Neural progenitor cell (in vitro differentiated cells): ENCODE data around the gene ARHGAP15. TPM values are rescaled to one million over a fixed set of nuclear protein-coding genes. Genes with fewer than 3 reads are reported as not detected.

Experiments used
- DNase-seq: peaks from one replicate; pipeline ENCODE4 v3.0.0-alpha.2; 2016; ENCODE audit warnings: low spot score
- H2AFZ ChIP-seq: fragments of 200-600 bp; sonication (generic); replicated peaks from 2 replicates; pipeline ENCODE4 v1.6.1; 2016; ENCODE audit warnings: antibody characterized with exemption
- H3F3A ChIP-seq: fragments of 200-600 bp; sonication (generic); 2 replicates; pipeline ENCODE4 v1.6.1; 2016; ENCODE audit warnings: antibody characterized with exemption, low read depth
- H3K27ac ChIP-seq: fragments of 200-600 bp; sonication (generic); 2 replicates; pipeline ENCODE4 v1.5.1; 2016; ENCODE audit warnings: mild to moderate bottlenecking
- H3K27me3 ChIP-seq: fragments of 200-600 bp; sonication (generic); 2 replicates; pipeline ENCODE4 v1.6.1; 2016; ENCODE audit warnings: mild to moderate bottlenecking, moderate library complexity
- H3K36me3 ChIP-seq: fragments of 200-600 bp; sonication (generic); 2 replicates; pipeline ENCODE4 v1.5.1; 2016
- H3K4me1 ChIP-seq: fragments of 200-600 bp; sonication (generic); 2 replicates; pipeline ENCODE4 v1.6.1; 2016; ENCODE audit warnings: mixed run types
- H3K4me2 ChIP-seq: fragments of 200-600 bp; sonication (generic); 2 replicates; pipeline ENCODE4 v1.6.1; 2016
- H3K4me3 ChIP-seq: fragments of 200-600 bp; sonication (generic); 2 replicates; pipeline ENCODE4 v1.5.1; 2016
- H3K79me2 ChIP-seq: fragments of 200-600 bp; sonication (generic); 2 replicates; pipeline ENCODE4 v1.6.1; 2016; ENCODE audit warnings: low read depth
- H3K9ac ChIP-seq: fragments of 200-600 bp; sonication (generic); 2 replicates; pipeline ENCODE4 v1.6.1; 2016
- H3K9me3 ChIP-seq: fragments of 200-600 bp; sonication (generic); 2 replicates; pipeline ENCODE4 v1.5.1; 2016; ENCODE audit warnings: low read depth
- H4K20me1 ChIP-seq: fragments of 200-600 bp; sonication (generic); 2 replicates; pipeline ENCODE4 v1.6.1; 2016; ENCODE audit warnings: low read depth
- H3K27ac Mint-ChIP-seq: 3 replicates; pipeline ENCODE4 v1.8.0; 2021; ENCODE audit warnings: mixed read lengths
- H3K27me3 Mint-ChIP-seq: 2 replicates; pipeline ENCODE4 v1.8.0; 2022; ENCODE audit warnings: low read depth, mild to moderate bottlenecking, inconsistent platforms, moderate library complexity, mixed read lengths; ENCODE audit not compliant: insufficient read depth
- H3K36me3 Mint-ChIP-seq: 3 replicates; pipeline ENCODE4 v1.8.0; 2021; ENCODE audit warnings: mixed read lengths
- H3K4me1 Mint-ChIP-seq: 3 replicates; pipeline ENCODE4 v1.8.0; 2021; ENCODE audit warnings: mixed read lengths
- H3K4me3 Mint-ChIP-seq: 3 replicates; pipeline ENCODE4 v1.8.0; 2021; ENCODE audit warnings: mild to moderate bottlenecking, moderate library complexity, mixed read lengths
- H3K9me3 Mint-ChIP-seq: 3 replicates; pipeline ENCODE4 v1.8.0; 2020; ENCODE audit warnings: mixed read lengths
- EZH2 ChIP-seq: fragments of 200-600 bp; sonication (generic); IDR thresholded peaks from 2 replicates; pipeline ENCODE4 v1.6.1; 2017; ENCODE audit warnings: antibody characterized with exemption, mild to moderate bottlenecking, moderate library complexity
- EZH2phosphoT487 ChIP-seq: fragments of 200-600 bp; sonication (generic); IDR thresholded peaks from 2 replicates; pipeline ENCODE4 v1.6.1; 2017; ENCODE audit warnings: antibody characterized with exemption
- total RNA-seq: library from RNA; depleted of rRNA; stranded (reverse); fragments of >200 nt; gene quantifications from 2 replicates; pipeline ENCODE4 v1.2.3, GENCODE V29; 2015; ENCODE audit warnings: low replicate concordance
- TF ChIP-seq, protein P1 (sequence below): fragments of 200-600 bp; sonication (generic); IDR thresholded peaks from 2 replicates; pipeline ENCODE4 v1.5.1; 2017; ENCODE audit warnings: antibody characterized with exemption, mild to moderate bottlenecking

The ARHGAP15 gene
- total RNA-seq, 1 donor from 2014 or later, result 5.9 TPM

DNA sequence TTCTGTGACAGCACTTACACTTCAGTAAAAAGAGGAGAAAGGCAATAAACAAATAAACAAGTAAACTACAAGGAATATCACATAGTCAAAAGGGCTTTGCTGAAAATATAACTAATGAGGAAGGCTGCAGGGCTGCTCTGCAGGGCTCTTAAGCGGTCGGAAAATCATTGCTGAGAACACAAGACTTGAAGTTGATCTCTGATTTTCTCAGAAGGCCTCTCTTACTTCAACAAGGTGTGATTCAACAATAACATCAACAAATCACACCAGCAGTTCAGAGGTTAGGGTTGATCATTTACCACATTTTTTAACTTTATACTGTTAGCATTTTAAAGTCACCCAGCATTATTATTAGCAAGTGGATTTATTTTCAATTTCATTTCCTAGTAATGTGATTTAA is 215.6 kb downstream of the ARHGAP15 start:
- TF ChIP-seq, protein P1, sequence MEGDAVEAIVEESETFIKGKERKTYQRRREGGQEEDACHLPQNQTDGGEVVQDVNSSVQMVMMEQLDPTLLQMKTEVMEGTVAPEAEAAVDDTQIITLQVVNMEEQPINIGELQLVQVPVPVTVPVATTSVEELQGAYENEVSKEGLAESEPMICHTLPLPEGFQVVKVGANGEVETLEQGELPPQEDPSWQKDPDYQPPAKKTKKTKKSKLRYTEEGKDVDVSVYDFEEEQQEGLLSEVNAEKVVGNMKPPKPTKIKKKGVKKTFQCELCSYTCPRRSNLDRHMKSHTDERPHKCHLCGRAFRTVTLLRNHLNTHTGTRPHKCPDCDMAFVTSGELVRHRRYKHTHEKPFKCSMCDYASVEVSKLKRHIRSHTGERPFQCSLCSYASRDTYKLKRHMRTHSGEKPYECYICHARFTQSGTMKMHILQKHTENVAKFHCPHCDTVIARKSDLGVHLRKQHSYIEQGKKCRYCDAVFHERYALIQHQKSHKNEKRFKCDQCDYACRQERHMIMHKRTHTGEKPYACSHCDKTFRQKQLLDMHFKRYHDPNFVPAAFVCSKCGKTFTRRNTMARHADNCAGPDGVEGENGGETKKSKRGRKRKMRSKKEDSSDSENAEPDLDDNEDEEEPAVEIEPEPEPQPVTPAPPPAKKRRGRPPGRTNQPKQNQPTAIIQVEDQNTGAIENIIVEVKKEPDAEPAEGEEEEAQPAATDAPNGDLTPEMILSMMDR, result no peak
- TF ChIP-seq EZH2phosphoT487 (no peak), EZH2 (no peak)
- Histone ChIP-seq H3K36me3 (no peaks in the 10 kb centered on the region), H3K79me2 (no peaks in the 10 kb centered on the region), H3K4me1 (no peaks in the 10 kb centered on the region), H4K20me1 (no peaks in the 10 kb centered on the region), H2AFZ (peak overlapping the region; percentile 3), H3K9ac (no peak overlapping the region), H3F3A (no peaks in the 10 kb centered on the region), H3K4me3 (no peak overlapping the region), H3K9me3 (no peaks in the 10 kb centered on the region), H3K27me3 (no peaks in the 10 kb centered on the region), H3K27ac (no peak overlapping the region), H3K4me2 (no peak overlapping the region)
- Mint-ChIP-seq H3K27ac (no peak overlapping the region), H3K4me3 (no peak overlapping the region), H3K27me3 (no peaks in the 10 kb centered on the region), H3K36me3 (no peaks in the 10 kb centered on the region), H3K9me3 (no peaks in the 10 kb centered on the region), H3K4me1 (no peaks in the 10 kb centered on the region)
- no peak for DNase-seq

DNA sequence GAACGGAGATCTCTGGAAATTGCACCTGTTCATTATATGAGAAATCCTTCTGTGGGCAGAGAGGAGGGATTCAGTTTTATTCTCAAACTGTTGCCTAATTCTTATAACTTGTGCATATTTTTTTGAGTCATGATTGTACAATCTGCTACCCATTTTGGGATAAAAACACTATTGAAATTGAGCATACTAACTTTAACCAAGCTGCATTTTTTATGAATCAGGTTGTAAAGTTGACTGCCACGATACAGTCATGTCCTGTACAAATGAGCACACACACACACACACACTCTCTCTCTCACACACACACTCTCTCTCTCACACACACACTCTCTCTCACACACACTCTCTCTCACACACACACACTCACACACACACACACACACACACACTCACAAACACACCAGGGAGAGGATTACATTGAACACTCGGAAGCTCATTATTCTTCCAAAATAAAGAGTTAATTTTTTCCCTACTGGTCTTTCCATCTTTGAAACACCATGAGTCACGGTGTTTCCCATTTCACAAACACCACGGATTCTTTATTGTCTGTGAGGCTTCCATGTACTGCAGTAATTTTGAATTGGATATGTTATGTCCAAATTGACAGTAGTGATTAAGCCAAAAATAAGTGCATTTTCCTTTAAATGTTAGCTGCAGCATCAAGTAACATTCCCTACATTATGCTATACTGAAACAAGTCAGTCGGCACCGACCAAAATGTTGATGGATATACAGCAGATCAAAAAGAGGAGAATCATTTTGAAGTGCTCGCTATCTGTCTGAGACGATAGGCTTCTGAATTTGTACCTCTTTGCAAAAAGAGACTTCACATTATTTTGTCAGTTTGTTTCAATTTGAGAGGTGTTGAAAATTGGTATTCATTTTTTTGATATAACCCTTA is 216.9 kb downstream of the ARHGAP15 start:
- no peak overlapping the region for H2AFZ ChIP-seq
- no peak overlapping the region for H3K27ac ChIP-seq
- H3K4me1 ChIP-seq, result no peaks in the 10 kb centered on the region
- no peak overlapping the region for H3K9ac ChIP-seq
- H4K20me1 ChIP-seq, result no peaks in the 10 kb centered on the region
- no peaks in the 10 kb centered on the region for H3F3A ChIP-seq
- no peak for DNase-seq
- no peaks in the 10 kb centered on the region for H3K4me1 Mint-ChIP-seq
- H3K9me3 ChIP-seq, result no peaks in the 10 kb centered on the region
- H3K4me2 ChIP-seq, result no peak overlapping the region
- no peaks in the 10 kb centered on the region for H3K79me2 ChIP-seq
- no peaks in the 10 kb centered on the region for H3K9me3 Mint-ChIP-seq
- H3K27ac Mint-ChIP-seq, result no peak overlapping the region
- no peaks in the 10 kb centered on the region for H3K36me3 ChIP-seq
- no peaks in the 10 kb centered on the region for H3K27me3 Mint-ChIP-seq
- no peak overlapping the region for H3K4me3 Mint-ChIP-seq
- TF ChIP-seq EZH2, result no peak
- TF ChIP-seq EZH2phosphoT487, result no peak
- TF ChIP-seq, protein P1, result no peak
- H3K36me3 Mint-ChIP-seq, result no peaks in the 10 kb centered on the region
- H3K27me3 ChIP-seq, result no peaks in the 10 kb centered on the region
- H3K4me3 ChIP-seq, result no peak overlapping the region

DNA sequence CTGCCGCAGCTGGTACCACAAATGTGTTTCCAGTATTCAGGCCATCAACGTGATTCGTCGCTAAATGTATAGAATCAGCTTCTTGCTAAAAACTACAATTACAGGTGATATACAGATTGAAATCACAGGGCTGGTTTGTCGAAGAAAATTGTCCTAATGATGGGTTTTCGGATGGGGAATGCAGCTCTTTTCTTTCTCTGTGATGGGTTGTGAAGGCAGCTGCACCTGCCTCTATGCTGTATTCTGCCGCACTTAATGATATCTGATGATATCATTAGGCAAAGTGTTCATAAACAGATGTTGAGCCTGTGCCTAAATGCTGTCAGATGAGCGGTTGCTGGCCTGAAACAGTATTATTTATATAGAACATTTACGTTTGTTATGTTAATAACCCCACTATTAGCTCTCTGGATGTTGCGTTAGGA is 218.1 kb downstream of the ARHGAP15 start:
- Mint-ChIP-seq H3K36me3 (no peaks in the 10 kb centered on the region), H3K27ac (no peak overlapping the region), H3K4me1 (no peaks in the 10 kb centered on the region), H3K4me3 (no peak overlapping the region), H3K9me3 (no peaks in the 10 kb centered on the region), H3K27me3 (no peaks in the 10 kb centered on the region)
- no peak for TF ChIP-seq EZH2
- TF ChIP-seq EZH2phosphoT487, result no peak
- TF ChIP-seq, protein P1, result no peak
- H3K36me3 ChIP-seq, result no peaks in the 10 kb centered on the region
- no peaks in the 10 kb centered on the region for H3K27me3 ChIP-seq
- no peak overlapping the region for H3K4me3 ChIP-seq
- H4K20me1 ChIP-seq, result no peaks in the 10 kb centered on the region
- H2AFZ ChIP-seq, result peak overlapping the region; percentile 46
- no peak for DNase-seq
- H3K27ac ChIP-seq, result no peak overlapping the region
- no peak overlapping the region for H3K4me2 ChIP-seq
- no peaks in the 10 kb centered on the region for H3K79me2 ChIP-seq
- no peaks in the 10 kb centered on the region for H3K9me3 ChIP-seq
- no peaks in the 10 kb centered on the region for H3K4me1 ChIP-seq
- no peak overlapping the region for H3K9ac ChIP-seq
- H3F3A ChIP-seq, result no peaks in the 10 kb centered on the region
